GM18517 (cell line): ENCODE measurements around the gene ANKRD65.
"Not testable (repeated sequence)": the region's sequence is repeated elsewhere in the genome, so short reads cannot be mapped to it uniquely, and the experiment has no call there.

ENCODE experiments used
- ATAC-seq: cut with Tn5 transposase; IDR thresholded peaks from one replicate; pipeline ENCODE4 v1.9.1; 2021; ENCODE audit warnings: mild to moderate bottlenecking, moderate library complexity; ENCODE audit not compliant: unreplicated experiment

The ANKRD65 gene

GRCh38 chr1:1373815-1374588 is 47.1 kb downstream of the ANKRD65 start:
- ATAC-seq = no peak

GRCh38 chr1:1373051-1373814 is 47.8 kb downstream of the ANKRD65 start:
- ATAC-seq = no peak

- no peak for ATAC-seq
Observed at GRCh38 chr1:1371746-1372711, 49.0 kb downstream of the ANKRD65 start.

- no peak for ATAC-seq
Observed at GRCh38 chr1:1371364-1371745, 49.7 kb downstream of the ANKRD65 start.

GRCh38 chr1:1370771-1371300 is 50.2 kb downstream of the ANKRD65 start:
- ATAC-seq = no peak

GRCh38 chr1:1370094-1370493 is 51.0 kb downstream of the ANKRD65 start:
- ATAC-seq = not testable (repeated sequence)
